Neural progenitor cell (in vitro differentiated cells): ENCODE data around the gene CADPS.

ENCODE experiments used
- CTCF ChIP-seq: fragments of 200-600 bp; sonication (generic); IDR thresholded peaks from 2 replicates; pipeline ENCODE4 v1.5.1; 2017; ENCODE audit warnings: antibody characterized with exemption, mild to moderate bottlenecking
- EZH2 ChIP-seq: fragments of 200-600 bp; sonication (generic); IDR thresholded peaks from 2 replicates; pipeline ENCODE4 v1.6.1; 2017; ENCODE audit warnings: antibody characterized with exemption, mild to moderate bottlenecking, moderate library complexity
- EZH2phosphoT487 ChIP-seq: fragments of 200-600 bp; sonication (generic); IDR thresholded peaks from 2 replicates; pipeline ENCODE4 v1.6.1; 2017; ENCODE audit warnings: antibody characterized with exemption

GRCh38 chr3:62577153-62577552 is 298.1 kb downstream of the CADPS start:
- no peak for TF ChIP-seq CTCF
- TF ChIP-seq EZH2phosphoT487: no peak
- TF ChIP-seq EZH2: no peak
